ENCODE results near the gene PDXP. TPM values are rescaled to one million over a fixed set of nuclear protein-coding genes. Genes with fewer than 3 reads are reported as not detected.

Gene PDXP
- polyA plus RNA-seq, 1 donor from 2014 or later = 108 TPM

DNA sequence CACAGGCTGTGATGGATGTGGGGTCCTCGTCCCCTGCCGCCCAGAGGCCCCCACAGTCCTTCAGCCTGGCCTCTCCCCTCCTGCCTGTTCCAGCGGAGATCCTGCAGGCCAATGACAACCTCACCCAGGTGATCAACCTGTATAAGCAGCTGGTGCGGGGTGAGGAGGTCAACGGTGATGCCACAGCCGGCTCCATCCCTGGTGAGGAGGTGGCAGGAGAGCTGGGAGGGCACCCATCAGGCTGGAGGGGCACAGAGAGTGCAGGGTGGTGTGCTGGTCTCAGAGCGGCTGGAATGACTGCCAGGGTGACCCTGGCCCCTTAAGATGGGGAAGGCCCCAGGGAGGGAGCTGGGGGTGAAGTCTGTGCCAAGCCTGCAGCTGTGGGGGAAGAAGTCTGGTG is 33.6 kb upstream of the PDXP start:
- H3K4me2 ChIP-seq (ENCODE audit: low read length) = no peak overlapping the region
- H3K27ac ChIP-seq (ENCODE audit: low read length) = no peak overlapping the region
- TF ChIP-seq RAD21 (conservative IDR thresholded peaks at IDR 0.05) = no peak
- TF ChIP-seq EP300 (conservative IDR thresholded peaks at IDR 0.05; ENCODE audit: poor library complexity, severe bottlenecking) = no peak
- H3K9me3 ChIP-seq (ENCODE audit: low read length) = no peaks in the 10 kb centered on the region
- no peak overlapping the region for H2AFZ ChIP-seq (ENCODE audit: low read depth, low read length)
- H3K79me2 ChIP-seq (replicated peaks; ENCODE audit: insufficient read depth, low read length) = no peaks in the 10 kb centered on the region
- H3K36me3 ChIP-seq (ENCODE audit: insufficient read depth, low read length) = no peaks in the 10 kb centered on the region
- H3K27me3 ChIP-seq (ENCODE audit: insufficient read depth, low read depth, low read length) = no peaks in the 10 kb centered on the region
- no peaks in the 10 kb centered on the region for H3K9me2 ChIP-seq (ENCODE audit: insufficient read depth, low read length)
- no peak overlapping the region for H3K4me3 ChIP-seq (ENCODE audit: low read length)
- H3F3A ChIP-seq (ENCODE audit: insufficient read depth, low read length, poor library complexity, severe bottlenecking) = no peaks in the 10 kb centered on the region
- H3K9ac ChIP-seq (ENCODE audit: low read length) = no peak overlapping the region
- no peaks in the 10 kb centered on the region for H4K20me1 ChIP-seq (ENCODE audit: insufficient read depth)

DNA sequence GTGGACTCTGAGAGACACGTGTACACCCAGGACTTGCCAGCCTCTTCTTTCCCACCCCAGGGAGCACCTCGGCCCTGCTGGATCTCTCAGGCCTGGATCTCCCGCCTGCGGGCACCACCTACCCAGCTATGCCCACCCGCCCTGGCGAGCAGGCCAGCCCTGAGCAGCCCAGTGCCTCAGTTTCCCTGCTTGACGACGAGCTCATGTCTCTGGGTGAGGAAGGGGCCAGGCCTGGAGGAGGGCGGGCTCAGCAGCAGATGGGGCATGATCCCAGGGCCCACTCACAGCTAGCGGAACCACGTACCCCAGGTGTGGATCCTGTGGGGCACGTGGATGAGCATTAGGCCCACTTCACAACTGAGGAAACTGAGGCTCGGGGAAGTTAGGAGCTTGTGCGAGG is 32.8 kb upstream of the PDXP start:
- Histone ChIP-seq H3K9me2 (ENCODE audit: insufficient read depth, low read length) (no peaks in the 10 kb centered on the region), H3K27ac (ENCODE audit: low read length) (no peak overlapping the region), H3F3A (ENCODE audit: insufficient read depth, low read length, poor library complexity, severe bottlenecking) (no peaks in the 10 kb centered on the region), H4K20me1 (ENCODE audit: insufficient read depth) (no peaks in the 10 kb centered on the region), H3K36me3 (ENCODE audit: insufficient read depth, low read length) (no peaks in the 10 kb centered on the region), H3K9ac (ENCODE audit: low read length) (no peak overlapping the region), H2AFZ (ENCODE audit: low read depth, low read length) (no peak overlapping the region), H3K79me2 (replicated peaks; ENCODE audit: insufficient read depth, low read length) (no peaks in the 10 kb centered on the region), H3K9me3 (ENCODE audit: low read length) (no peaks in the 10 kb centered on the region), H3K4me3 (ENCODE audit: low read length) (no peak overlapping the region), H3K4me2 (ENCODE audit: low read length) (no peak overlapping the region), H3K27me3 (ENCODE audit: insufficient read depth, low read depth, low read length) (no peaks in the 10 kb centered on the region)
- TF ChIP-seq POLR2AphosphoS5 (IDR thresholded peaks at IDR 0.05) = no peak
- TF ChIP-seq SMC3 (conservative IDR thresholded peaks at IDR 0.05; ENCODE audit: poor library complexity) = no peak
- no peak for TF ChIP-seq MXI1 (conservative IDR thresholded peaks at IDR 0.05; ENCODE audit: poor library complexity, severe bottlenecking)
- TF ChIP-seq TAF1 (IDR thresholded peaks at IDR 0.05; ENCODE audit: low read depth) = no peak
- TF ChIP-seq, protein P1, sequence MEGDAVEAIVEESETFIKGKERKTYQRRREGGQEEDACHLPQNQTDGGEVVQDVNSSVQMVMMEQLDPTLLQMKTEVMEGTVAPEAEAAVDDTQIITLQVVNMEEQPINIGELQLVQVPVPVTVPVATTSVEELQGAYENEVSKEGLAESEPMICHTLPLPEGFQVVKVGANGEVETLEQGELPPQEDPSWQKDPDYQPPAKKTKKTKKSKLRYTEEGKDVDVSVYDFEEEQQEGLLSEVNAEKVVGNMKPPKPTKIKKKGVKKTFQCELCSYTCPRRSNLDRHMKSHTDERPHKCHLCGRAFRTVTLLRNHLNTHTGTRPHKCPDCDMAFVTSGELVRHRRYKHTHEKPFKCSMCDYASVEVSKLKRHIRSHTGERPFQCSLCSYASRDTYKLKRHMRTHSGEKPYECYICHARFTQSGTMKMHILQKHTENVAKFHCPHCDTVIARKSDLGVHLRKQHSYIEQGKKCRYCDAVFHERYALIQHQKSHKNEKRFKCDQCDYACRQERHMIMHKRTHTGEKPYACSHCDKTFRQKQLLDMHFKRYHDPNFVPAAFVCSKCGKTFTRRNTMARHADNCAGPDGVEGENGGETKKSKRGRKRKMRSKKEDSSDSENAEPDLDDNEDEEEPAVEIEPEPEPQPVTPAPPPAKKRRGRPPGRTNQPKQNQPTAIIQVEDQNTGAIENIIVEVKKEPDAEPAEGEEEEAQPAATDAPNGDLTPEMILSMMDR (IDR thresholded peaks at IDR 0.05; ENCODE audit: poor library complexity, severe bottlenecking) = no peak
- TF ChIP-seq, protein P2, sequence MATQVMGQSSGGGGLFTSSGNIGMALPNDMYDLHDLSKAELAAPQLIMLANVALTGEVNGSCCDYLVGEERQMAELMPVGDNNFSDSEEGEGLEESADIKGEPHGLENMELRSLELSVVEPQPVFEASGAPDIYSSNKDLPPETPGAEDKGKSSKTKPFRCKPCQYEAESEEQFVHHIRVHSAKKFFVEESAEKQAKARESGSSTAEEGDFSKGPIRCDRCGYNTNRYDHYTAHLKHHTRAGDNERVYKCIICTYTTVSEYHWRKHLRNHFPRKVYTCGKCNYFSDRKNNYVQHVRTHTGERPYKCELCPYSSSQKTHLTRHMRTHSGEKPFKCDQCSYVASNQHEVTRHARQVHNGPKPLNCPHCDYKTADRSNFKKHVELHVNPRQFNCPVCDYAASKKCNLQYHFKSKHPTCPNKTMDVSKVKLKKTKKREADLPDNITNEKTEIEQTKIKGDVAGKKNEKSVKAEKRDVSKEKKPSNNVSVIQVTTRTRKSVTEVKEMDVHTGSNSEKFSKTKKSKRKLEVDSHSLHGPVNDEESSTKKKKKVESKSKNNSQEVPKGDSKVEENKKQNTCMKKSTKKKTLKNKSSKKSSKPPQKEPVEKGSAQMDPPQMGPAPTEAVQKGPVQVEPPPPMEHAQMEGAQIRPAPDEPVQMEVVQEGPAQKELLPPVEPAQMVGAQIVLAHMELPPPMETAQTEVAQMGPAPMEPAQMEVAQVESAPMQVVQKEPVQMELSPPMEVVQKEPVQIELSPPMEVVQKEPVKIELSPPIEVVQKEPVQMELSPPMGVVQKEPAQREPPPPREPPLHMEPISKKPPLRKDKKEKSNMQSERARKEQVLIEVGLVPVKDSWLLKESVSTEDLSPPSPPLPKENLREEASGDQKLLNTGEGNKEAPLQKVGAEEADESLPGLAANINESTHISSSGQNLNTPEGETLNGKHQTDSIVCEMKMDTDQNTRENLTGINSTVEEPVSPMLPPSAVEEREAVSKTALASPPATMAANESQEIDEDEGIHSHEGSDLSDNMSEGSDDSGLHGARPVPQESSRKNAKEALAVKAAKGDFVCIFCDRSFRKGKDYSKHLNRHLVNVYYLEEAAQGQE (IDR thresholded peaks at IDR 0.05; ENCODE audit: borderline replicate concordance) = no peak
- no peak for TF ChIP-seq EP300 (conservative IDR thresholded peaks at IDR 0.05; ENCODE audit: poor library complexity, severe bottlenecking)
- no peak for TF ChIP-seq RAD21 (conservative IDR thresholded peaks at IDR 0.05)
- no peak for TF ChIP-seq EZH2 (IDR thresholded peaks at IDR 0.05; ENCODE audit: borderline replicate concordance, insufficient read depth, low read length, poor library complexity, severe bottlenecking)

DNA sequence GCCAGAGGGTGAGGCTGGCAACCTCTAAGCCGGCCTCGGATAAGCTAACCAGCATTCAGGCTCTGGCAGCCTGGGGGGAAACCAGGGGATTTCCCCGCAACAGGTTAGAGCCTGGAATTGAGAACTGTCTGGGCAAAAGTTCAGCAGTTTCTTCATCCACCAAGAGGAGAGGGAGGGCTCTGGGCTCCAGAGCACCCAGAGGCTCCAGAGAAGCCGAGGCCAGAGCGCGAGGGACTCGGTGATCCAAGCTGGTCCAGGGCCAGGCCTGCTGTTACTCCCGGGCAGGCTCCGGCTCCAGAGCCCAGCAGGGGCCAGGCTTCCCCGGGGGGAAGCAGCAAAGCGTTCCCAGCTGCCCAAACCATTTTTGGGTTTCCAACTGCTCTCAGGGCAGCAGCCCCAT is 32.4 kb upstream of the PDXP start:
- Histone ChIP-seq H3K9me3 (ENCODE audit: low read length) (no peaks in the 10 kb centered on the region), H3K27me3 (ENCODE audit: insufficient read depth, low read depth, low read length) (no peaks in the 10 kb centered on the region), H3F3A (ENCODE audit: insufficient read depth, low read length, poor library complexity, severe bottlenecking) (no peaks in the 10 kb centered on the region), H2AFZ (ENCODE audit: low read depth, low read length) (no peak overlapping the region), H4K20me1 (ENCODE audit: insufficient read depth) (no peaks in the 10 kb centered on the region), H3K4me2 (ENCODE audit: low read length) (no peak overlapping the region), H3K9me2 (ENCODE audit: insufficient read depth, low read length) (no peaks in the 10 kb centered on the region), H3K9ac (ENCODE audit: low read length) (no peak overlapping the region), H3K27ac (ENCODE audit: low read length) (no peak overlapping the region), H3K36me3 (ENCODE audit: insufficient read depth, low read length) (no peaks in the 10 kb centered on the region), H3K4me3 (ENCODE audit: low read length) (no peak overlapping the region), H3K79me2 (replicated peaks; ENCODE audit: insufficient read depth, low read length) (no peaks in the 10 kb centered on the region)
- TF ChIP-seq, protein P1 (IDR thresholded peaks at IDR 0.05; ENCODE audit: poor library complexity, severe bottlenecking) = no peak
- TF ChIP-seq EP300 (conservative IDR thresholded peaks at IDR 0.05; ENCODE audit: poor library complexity, severe bottlenecking) = no peak
- TF ChIP-seq MXI1 (conservative IDR thresholded peaks at IDR 0.05; ENCODE audit: poor library complexity, severe bottlenecking) = no peak
- TF ChIP-seq RAD21 (conservative IDR thresholded peaks at IDR 0.05) = no peak
- TF ChIP-seq POLR2AphosphoS5 (IDR thresholded peaks at IDR 0.05) = no peak
- no peak for TF ChIP-seq SMC3 (conservative IDR thresholded peaks at IDR 0.05; ENCODE audit: poor library complexity)
- TF ChIP-seq TAF1 (IDR thresholded peaks at IDR 0.05; ENCODE audit: low read depth) = no peak
- no peak for TF ChIP-seq EZH2 (IDR thresholded peaks at IDR 0.05; ENCODE audit: borderline replicate concordance, insufficient read depth, low read length, poor library complexity, severe bottlenecking)
- TF ChIP-seq, protein P2 (IDR thresholded peaks at IDR 0.05; ENCODE audit: borderline replicate concordance) = no peak

Measured in neural cell (in vitro differentiated cells).